PC-3 (cell line): Measurements from ENCODE around the gene ABHD2.

ENCODE experiments used
- CTCF ChIP-seq: fragments of 300-600 bp; sonication (generic); conservative IDR thresholded peaks from 2 replicates; pipeline ENCODE4 v1.5.1; 2017; ENCODE audit warnings: antibody characterized with exemption, low read depth, mild to moderate bottlenecking, low read length
- EZH2 ChIP-seq: fragments of 300-600 bp; sonication (generic); IDR thresholded peaks from one replicate; pipeline ENCODE4 v1.6.1; 2017; ENCODE audit warnings: antibody characterized with exemption, mild to moderate bottlenecking, low read length; ENCODE audit not compliant: unreplicated experiment
- EZH2phosphoT487 ChIP-seq: fragments of 300-600 bp; sonication (generic); IDR thresholded peaks from 2 replicates; pipeline ENCODE4 v1.6.1; 2018; ENCODE audit warnings: mild to moderate bottlenecking, antibody characterized with exemption, low read length, borderline replicate concordance

- TF ChIP-seq CTCF (no peak), EZH2 (no peak), EZH2phosphoT487 (no peak)
Measured at GRCh38 chr15:89198196-89198595, 109.9 kb downstream of the ABHD2 start.
